Astrocyte (in vitro differentiated cells and primary cell): ENCODE measurements around the gene CTCF. TPM values are rescaled to one million over a fixed set of nuclear protein-coding genes. Genes with fewer than 3 reads are reported as not detected.

ENCODE experiments used
- DNase-seq: peaks from one replicate; pipeline ENCODE4 v3.0.0-alpha.2; 2010; ENCODE audit warnings: low read depth
- FAIRE-seq: peaks from 2 replicates; lab custom pipeline; 2011; peaks lifted over from hg19 to GRCh38; lab: Jason Lieb, UNC
- H2AFZ ChIP-seq: 2 replicates; pipeline ENCODE4 v1.6.0; 2012; ENCODE audit warnings: low read depth, low read length, inconsistent platforms
- H3K27ac ChIP-seq: 2 replicates; pipeline ENCODE4 v1.5.1; 2011; ENCODE audit warnings: low read depth, low read length, inconsistent platforms
- H3K27me3 ChIP-seq: 2 replicates; pipeline ENCODE4 v1.6.0; 2011; ENCODE audit warnings: low read length, inconsistent platforms; ENCODE audit not compliant: insufficient read depth
- H3K36me3 ChIP-seq: 2 replicates; pipeline ENCODE4 v1.5.1; 2011; ENCODE audit warnings: low read length, inconsistent platforms; ENCODE audit not compliant: insufficient read depth
- H3K4me1 ChIP-seq: 2 replicates; pipeline ENCODE4 v1.5.1; 2011; ENCODE audit warnings: low read length, inconsistent platforms; ENCODE audit not compliant: insufficient read depth
- H3K4me2 ChIP-seq: 2 replicates; pipeline ENCODE4 v1.6.0; 2012; ENCODE audit warnings: low read length, inconsistent platforms
- H3K4me3 ChIP-seq: 2 replicates; pipeline ENCODE4 v1.5.1; 2011; ENCODE audit warnings: low read depth, mild to moderate bottlenecking, low read length, inconsistent platforms; ENCODE audit not compliant: insufficient read depth
- H3K79me2 ChIP-seq: 2 replicates; pipeline ENCODE4 v1.6.0; 2012; ENCODE audit warnings: mild to moderate bottlenecking, low read length, inconsistent platforms; ENCODE audit not compliant: insufficient read depth
- H3K9ac ChIP-seq: 2 replicates; pipeline ENCODE4 v1.6.0; 2012; ENCODE audit warnings: mild to moderate bottlenecking, low read length, inconsistent platforms
- H3K9me3 ChIP-seq: 2 replicates; pipeline ENCODE4 v1.5.1; 2012; ENCODE audit warnings: low read depth, mild to moderate bottlenecking, low read length, inconsistent platforms; ENCODE audit not compliant: insufficient read depth
- H4K20me1 ChIP-seq: 2 replicates; pipeline ENCODE4 v1.6.0; 2012; ENCODE audit warnings: low read length, inconsistent platforms; ENCODE audit not compliant: insufficient read depth
- H3K27ac Mint-ChIP-seq: one replicate; pipeline ENCODE4 v1.8.0; 2021; ENCODE audit warnings: mild to moderate bottlenecking, mixed read lengths; ENCODE audit not compliant: unreplicated experiment
- H3K27me3 Mint-ChIP-seq: one replicate; pipeline ENCODE4 v1.8.0; 2021; ENCODE audit warnings: low read depth, mixed read lengths; ENCODE audit not compliant: unreplicated experiment
- H3K36me3 Mint-ChIP-seq: one replicate; pipeline ENCODE4 v1.8.0; 2021; ENCODE audit warnings: low read depth, mixed read lengths; ENCODE audit not compliant: unreplicated experiment
- H3K4me1 Mint-ChIP-seq: one replicate; pipeline ENCODE4 v1.8.0; 2021; ENCODE audit warnings: low read depth, mixed read lengths; ENCODE audit not compliant: unreplicated experiment
- H3K4me3 Mint-ChIP-seq: one replicate; pipeline ENCODE4 v1.8.0; 2021; ENCODE audit warnings: mild to moderate bottlenecking, moderate library complexity, mixed read lengths; ENCODE audit not compliant: unreplicated experiment
- H3K9me3 Mint-ChIP-seq: one replicate; pipeline ENCODE4 v1.8.0; 2021; ENCODE audit warnings: mild to moderate bottlenecking, mixed read lengths; ENCODE audit not compliant: unreplicated experiment
- EZH2 ChIP-seq: IDR thresholded peaks from 2 replicates; pipeline ENCODE4 v1.6.1; 2012; ENCODE audit warnings: mild to moderate bottlenecking, low read length, inconsistent platforms; ENCODE audit not compliant: insufficient read depth
- total RNA-seq: library from RNA; stranded (reverse); gene quantifications from 2 replicates; pipeline ENCODE4 v1.2.1, GENCODE V29; 2021
- TF ChIP-seq, protein P1 (sequence below): IDR thresholded peaks from 2 replicates; pipeline ENCODE4 v1.5.1; 2011; ENCODE audit warnings: low read depth, mild to moderate bottlenecking, inconsistent platforms, low read length, moderate library complexity; ENCODE audit not compliant: insufficient read depth

The CTCF gene
- total RNA-seq, 1 donor from 2014 or later, result 26.8 TPM

DNA sequence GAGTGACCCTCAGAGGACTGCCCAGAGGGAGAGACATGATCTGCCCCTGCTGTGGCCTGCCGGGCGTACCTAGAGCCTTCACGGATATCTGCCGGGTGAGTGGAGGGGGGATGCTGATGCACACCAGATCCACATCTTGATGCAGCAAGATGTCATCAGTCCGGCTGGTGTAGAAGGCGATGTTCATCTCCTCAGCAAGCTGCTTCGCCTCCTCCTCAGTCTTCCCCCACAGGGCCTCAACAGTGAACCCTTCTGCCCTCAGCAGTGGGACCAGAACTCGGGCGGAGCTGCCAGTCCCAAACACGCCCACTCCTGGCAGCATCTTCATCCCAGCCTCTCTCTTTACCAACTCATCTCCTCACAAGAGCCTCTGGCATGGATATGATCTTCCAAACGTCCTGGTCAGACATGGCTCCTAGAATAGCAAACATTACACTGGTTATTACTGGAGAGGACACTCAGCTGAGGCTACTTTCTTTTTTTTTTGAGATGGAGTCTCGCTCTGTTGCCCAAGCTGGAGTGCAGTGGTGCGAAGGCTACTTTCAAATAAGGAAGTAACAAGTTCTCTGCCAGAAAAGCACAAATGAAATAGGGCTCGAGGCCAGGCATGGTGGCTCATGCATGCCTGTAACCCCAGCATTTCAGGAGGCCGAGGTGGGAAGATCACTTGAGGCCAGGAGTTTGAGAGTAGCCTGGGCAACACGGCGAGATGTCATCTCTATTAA is 123.2 kb downstream of the CTCF start:
- no peak overlapping the region for H2AFZ ChIP-seq
- no peak for DNase-seq
- FAIRE-seq, result no peak
- peaks cover 7% of the 10 kb centered on the region for H3K36me3 ChIP-seq
- no peak overlapping the region for H3K4me3 ChIP-seq
- TF ChIP-seq EZH2, result no peak
- TF ChIP-seq, protein P1, sequence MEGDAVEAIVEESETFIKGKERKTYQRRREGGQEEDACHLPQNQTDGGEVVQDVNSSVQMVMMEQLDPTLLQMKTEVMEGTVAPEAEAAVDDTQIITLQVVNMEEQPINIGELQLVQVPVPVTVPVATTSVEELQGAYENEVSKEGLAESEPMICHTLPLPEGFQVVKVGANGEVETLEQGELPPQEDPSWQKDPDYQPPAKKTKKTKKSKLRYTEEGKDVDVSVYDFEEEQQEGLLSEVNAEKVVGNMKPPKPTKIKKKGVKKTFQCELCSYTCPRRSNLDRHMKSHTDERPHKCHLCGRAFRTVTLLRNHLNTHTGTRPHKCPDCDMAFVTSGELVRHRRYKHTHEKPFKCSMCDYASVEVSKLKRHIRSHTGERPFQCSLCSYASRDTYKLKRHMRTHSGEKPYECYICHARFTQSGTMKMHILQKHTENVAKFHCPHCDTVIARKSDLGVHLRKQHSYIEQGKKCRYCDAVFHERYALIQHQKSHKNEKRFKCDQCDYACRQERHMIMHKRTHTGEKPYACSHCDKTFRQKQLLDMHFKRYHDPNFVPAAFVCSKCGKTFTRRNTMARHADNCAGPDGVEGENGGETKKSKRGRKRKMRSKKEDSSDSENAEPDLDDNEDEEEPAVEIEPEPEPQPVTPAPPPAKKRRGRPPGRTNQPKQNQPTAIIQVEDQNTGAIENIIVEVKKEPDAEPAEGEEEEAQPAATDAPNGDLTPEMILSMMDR, result no peak
- peaks cover 17% of the 10 kb centered on the region for H4K20me1 ChIP-seq
- H3K27me3 ChIP-seq, result no peaks in the 10 kb centered on the region
- H3K4me1 ChIP-seq, result no peaks in the 10 kb centered on the region
- no peaks in the 10 kb centered on the region for H3K4me1 Mint-ChIP-seq
- H3K9me3 Mint-ChIP-seq, result no peaks in the 10 kb centered on the region
- H3K4me3 Mint-ChIP-seq, result no peak overlapping the region
- no peak overlapping the region for H3K4me2 ChIP-seq
- H3K36me3 Mint-ChIP-seq, result peaks cover 19% of the 10 kb centered on the region
- H3K27ac Mint-ChIP-seq, result no peak overlapping the region
- no peak overlapping the region for H3K9ac ChIP-seq
- no peaks in the 10 kb centered on the region for H3K9me3 ChIP-seq
- peaks cover 5% of the 10 kb centered on the region for H3K79me2 ChIP-seq
- no peak overlapping the region for H3K27ac ChIP-seq
- no peaks in the 10 kb centered on the region for H3K27me3 Mint-ChIP-seq

Other genes starting within 250 kb of the CTCF start
- gene KCTD19, start 235.8 kb upstream of the CTCF start, total RNA-seq, result not detected in 2 replicates
- gene LRRC36, start 235.7 kb upstream of the CTCF start, total RNA-seq, result not detected in 2 replicates
- 0.65 and 0.75 TPM in 2 replicates for gene TPPP3, start 169.0 kb upstream of the CTCF start, total RNA-seq
- gene ZDHHC1, start 146.0 kb upstream of the CTCF start, total RNA-seq, result 3.7 and 4.4 TPM in 2 replicates
- 0.14 TPM in 1 of 2 replicates, not detected in the other for gene HSD11B2, start 131.4 kb upstream of the CTCF start, total RNA-seq
- gene ATP6V0D1, start 81.4 kb upstream of the CTCF start, total RNA-seq, result 114 TPM in 2 replicates
- gene AGRP, start 79.0 kb upstream of the CTCF start, total RNA-seq, result not detected in 2 replicates
- 94.5 and 116 TPM in 2 replicates for gene RIPOR1, start 33.7 kb upstream of the CTCF start, total RNA-seq
- gene CARMIL2, start 82.6 kb downstream of the CTCF start, total RNA-seq, result 2.0 TPM in 2 replicates
- 11.8 and 13.5 TPM in 2 replicates for gene ACD, start 97.7 kb downstream of the CTCF start, total RNA-seq
- gene PARD6A, start 98.4 kb downstream of the CTCF start, total RNA-seq, result 1.2 and 1.4 TPM in 2 replicates
- gene ENKD1, start 104.2 kb downstream of the CTCF start, total RNA-seq, result 6.0 and 8.5 TPM in 2 replicates
- 0.32 and 1.6 TPM in 2 replicates for gene C16orf86, start 104.3 kb downstream of the CTCF start, total RNA-seq
- gene GFOD2, start 156.8 kb downstream of the CTCF start, total RNA-seq, result 31.3 and 32.4 TPM in 2 replicates
- gene RANBP10, start 244.0 kb downstream of the CTCF start, total RNA-seq, result 14.2 and 15.7 TPM in 2 replicates
- gene TSNAXIP1, start 244.4 kb downstream of the CTCF start, total RNA-seq, result 1.3 and 1.5 TPM in 2 replicates